H1 (cell line): ENCODE measurements around the gene OXSR1. TPM values are rescaled to one million over a fixed set of nuclear protein-coding genes. Genes with fewer than 3 reads are reported as not detected.

Experiments used
- CTCF ChIA-PET: fragments of 300-600 bp; sonication (Branson Sonifier 250); formaldehyde crosslinking; loops from one replicate; lab custom pipeline; 2021; ENCODE audit not compliant: partially characterized antibody; lab: Charles Lee
- POLR2A ChIA-PET: fragments of 300-600 bp; sonication (Branson Sonifier 250); formaldehyde crosslinking; loops from one replicate; lab custom pipeline; 2021; ENCODE audit warnings: inconsistent platforms; ENCODE audit not compliant: partially characterized antibody; lab: Charles Lee
- DNase-seq, 2 experiments: peaks; one replicate each; pipeline versions ENCODE4 v3.0.0 to v3.0.0-alpha.2; 2010 to 2022; ENCODE audit warnings: low spot score in 2 of 2, low read depth in 1 of 2, mixed read lengths in 1 of 2
- FAIRE-seq: peaks from 2 replicates; lab custom pipeline; 2011; peaks lifted over from hg19 to GRCh38; lab: Jason Lieb, UNC
- H2AFZ ChIP-seq: 2 replicates; pipeline ENCODE4 v1.8.1; 2012; ENCODE audit warnings: low read length, inconsistent platforms
- H2AK5ac ChIP-seq: 2 replicates; pipeline ENCODE4 v1.6.1; 2013; ENCODE audit warnings: low read depth, low read length
- H2BK120ac ChIP-seq: replicated peaks from 2 replicates; pipeline ENCODE3; 2013; ENCODE audit warnings: low read depth, low read length, inconsistent platforms
- H2BK12ac ChIP-seq: 2 replicates; pipeline ENCODE4 v1.6.1; 2013; ENCODE audit warnings: low read depth, low read length
- H2BK15ac ChIP-seq: 2 replicates; pipeline ENCODE4 v1.6.1; 2013; ENCODE audit warnings: low read length
- H2BK20ac ChIP-seq: 2 replicates; pipeline ENCODE4 v1.6.1; 2013; ENCODE audit warnings: low read length
- H2BK5ac ChIP-seq: 2 replicates; pipeline ENCODE4 v1.6.1; 2013; ENCODE audit warnings: low read depth, low read length
- H3K14ac ChIP-seq: 2 replicates; pipeline ENCODE4 v1.6.1; 2013; ENCODE audit warnings: inconsistent platforms; ENCODE audit not compliant: insufficient read length
- H3K18ac ChIP-seq: 2 replicates; pipeline ENCODE4 v1.6.1; 2013; ENCODE audit warnings: low read length; ENCODE audit errors: extremely low read depth
- H3K23ac ChIP-seq: 2 replicates; pipeline ENCODE4 v1.6.1; 2013; ENCODE audit warnings: inconsistent platforms; ENCODE audit not compliant: insufficient read length
- H3K23me2 ChIP-seq: 2 replicates; pipeline ENCODE4 v1.6.1; 2013; ENCODE audit warnings: low read depth, low read length
- H3K27ac ChIP-seq: 2 replicates; pipeline ENCODE4 v1.6.1; 2011; ENCODE audit warnings: low read depth, low read length, inconsistent platforms
- H3K27me3 ChIP-seq, 4 experiments: replicated peaks in 1 of 4; 1 replicate in 1 of 4; 2 replicates in 3 of 4; pipeline versions ENCODE4 v1.6.1 to v1.8.1; 2011 to 2013; ENCODE audit warnings: low read length in 3 of 4, mild to moderate bottlenecking in 3 of 4, inconsistent platforms in 2 of 4, mixed read lengths in 2 of 4, moderate library complexity in 1 of 4; ENCODE audit not compliant: control insufficient read depth in 3 of 4, insufficient read depth in 3 of 4; ENCODE audit errors: extremely low read depth in 1 of 4
- H3K36me3 ChIP-seq, 4 experiments: 2 replicates each; pipeline versions ENCODE4 v1.6.1 to v1.8.1; 2011 to 2013; ENCODE audit warnings: mild to moderate bottlenecking in 4 of 4, low read length in 3 of 4, moderate library complexity in 2 of 4, control low read depth in 1 of 4, inconsistent platforms in 1 of 4; ENCODE audit not compliant: insufficient read depth in 4 of 4, control insufficient read depth in 2 of 4
- H3K4ac ChIP-seq: replicated peaks from 2 replicates; pipeline ENCODE3; 2013; ENCODE audit warnings: low read length, low read depth, mixed read lengths, inconsistent platforms; ENCODE audit not compliant: insufficient read length
- H3K4me1 ChIP-seq, 4 experiments: replicated peaks in 1 of 4; 1 replicate in 1 of 4; 2 replicates in 3 of 4; pipeline versions ENCODE4 v1.6.1 to v1.8.1; 2011 to 2013; ENCODE audit warnings: low read length in 3 of 4, inconsistent platforms in 2 of 4, mixed read lengths in 1 of 4; ENCODE audit not compliant: insufficient read depth in 4 of 4, control insufficient read depth in 3 of 4
- H3K4me2 ChIP-seq, 2 experiments: 2 replicates each; pipeline versions ENCODE4 v1.6.1 to v1.8.1; 2011 to 2013; ENCODE audit warnings: low read depth in 2 of 2, low read length in 2 of 2, control low read depth in 1 of 2, inconsistent platforms in 1 of 2, mild to moderate bottlenecking in 1 of 2; ENCODE audit not compliant: insufficient read depth in 1 of 2
- H3K4me3 ChIP-seq, 4 experiments: fragments of 200-600, 300-600 bp in 1 of 4; sonication (generic), shearing (Covaris generic), sonication (Bioruptor Twin) in 1 of 4; 2 replicates each; pipeline versions ENCODE4 v1.5.1 to v1.8.1; 2011 to 2016; ENCODE audit warnings: low read length in 4 of 4, low read depth in 3 of 4, control low read depth in 2 of 4, inconsistent platforms in 2 of 4, mild to moderate bottlenecking in 2 of 4, mixed read lengths in 1 of 4, moderate library complexity in 1 of 4; ENCODE audit not compliant: insufficient read depth in 2 of 4; ENCODE audit errors: extremely low read depth in 1 of 4
- H3K56ac ChIP-seq: replicated peaks from 2 replicates; pipeline ENCODE3; 2013; ENCODE audit warnings: low read depth, mild to moderate bottlenecking, mixed read lengths, low read length, inconsistent platforms; ENCODE audit not compliant: insufficient read length
- H3K79me1 ChIP-seq: 2 replicates; pipeline ENCODE4 v1.6.1; 2013; ENCODE audit warnings: low read depth, low read length, control low read depth
- H3K79me2 ChIP-seq, 2 experiments: 2 replicates each; pipeline versions ENCODE4 v1.6.1 to v1.8.1; 2012 to 2013; ENCODE audit warnings: low read length in 2 of 2, mild to moderate bottlenecking in 2 of 2, inconsistent platforms in 1 of 2; ENCODE audit not compliant: insufficient read depth in 2 of 2, control insufficient read depth in 1 of 2
- H3K9ac ChIP-seq, 4 experiments: replicated peaks in 1 of 4; 1 replicate in 1 of 4; 2 replicates in 3 of 4; pipeline versions ENCODE4 v1.6.1 to v1.8.1; 2011 to 2013; ENCODE audit warnings: low read depth in 3 of 4, low read length in 3 of 4, control low read depth in 2 of 4, mild to moderate bottlenecking in 2 of 4, moderate library complexity in 2 of 4, inconsistent platforms in 1 of 4; ENCODE audit errors: extremely low read depth in 1 of 4
- H3K9me3 ChIP-seq, 2 experiments: 2 replicates each; pipeline versions ENCODE4 v1.6.1 to v1.8.1; 2012 to 2013; ENCODE audit warnings: mild to moderate bottlenecking in 2 of 2, moderate library complexity in 2 of 2, control low read depth in 1 of 2, inconsistent platforms in 1 of 2, low read depth in 1 of 2, low read length in 1 of 2, mixed read lengths in 1 of 2; ENCODE audit not compliant: insufficient read depth in 2 of 2
- H4K20me1 ChIP-seq, 2 experiments: replicated peaks in 1 of 2; 2 replicates each; pipeline versions ENCODE3 to v1.8.1; 2011 to 2013; ENCODE audit warnings: inconsistent platforms in 2 of 2, low read length in 2 of 2, mild to moderate bottlenecking in 1 of 2; ENCODE audit not compliant: insufficient read depth in 2 of 2, control insufficient read depth in 1 of 2
- H4K5ac ChIP-seq: 2 replicates; pipeline ENCODE4 v1.6.1; 2013; ENCODE audit warnings: low read length, low read depth, mixed read lengths, inconsistent platforms; ENCODE audit not compliant: insufficient read length
- H4K8ac ChIP-seq: 2 replicates; pipeline ENCODE4 v1.8.0; 2013; ENCODE audit warnings: mild to moderate bottlenecking, moderate library complexity, low read length, inconsistent platforms; ENCODE audit not compliant: insufficient read depth; ENCODE audit errors: extremely low read depth
- H4K91ac ChIP-seq: replicated peaks from 2 replicates; pipeline ENCODE3; 2013; ENCODE audit warnings: low read length, mixed read lengths, inconsistent platforms; ENCODE audit not compliant: insufficient read length
- CBX8 ChIP-seq: fragments of 300-800, 300-1000 bp; sonication (generic); IDR thresholded peaks from 2 replicates; pipeline ENCODE4 v1.7.1; 2016; ENCODE audit warnings: low read depth, low read length, borderline replicate concordance
- CEBPB ChIP-seq: IDR thresholded peaks from 2 replicates; pipeline ENCODE4 v1.6.1; 2012; ENCODE audit warnings: low read depth, low read length
- CHD1 ChIP-seq: IDR thresholded peaks from 2 replicates; pipeline ENCODE4 v1.6.1; 2012; ENCODE audit warnings: low read depth, low read length, improper control_type of control experiment
- CREB1 ChIP-seq: IDR thresholded peaks from 2 replicates; pipeline ENCODE4 v1.6.1; 2012; ENCODE audit warnings: inconsistent platforms
- HDAC2 ChIP-seq, 2 experiments: fragments of 300-600 bp in 1 of 2; sonication (generic) in 1 of 2; IDR thresholded peaks; 2 replicates each; pipeline ENCODE4 v1.6.1; 2011 to 2012; ENCODE audit warnings: low read depth in 2 of 2, low read length in 2 of 2, mild to moderate bottlenecking in 2 of 2, moderate library complexity in 2 of 2, borderline replicate concordance in 1 of 2, inconsistent platforms in 1 of 2
- RNF2 ChIP-seq: fragments of 200-900, 300-1000 bp; sonication (generic); IDR thresholded peaks from 2 replicates; pipeline ENCODE4 v1.7.1; 2016; ENCODE audit warnings: borderline replicate concordance, low read depth, mild to moderate bottlenecking, antibody characterized with exemption, low read length; ENCODE audit not compliant: poor library complexity, severe bottlenecking; ENCODE audit errors: missing control alignments
- RXRA ChIP-seq: IDR thresholded peaks from 2 replicates; pipeline ENCODE4 v1.6.1; 2011; ENCODE audit warnings: low read depth, mild to moderate bottlenecking, low read length, moderate library complexity; ENCODE audit not compliant: insufficient read depth
- WGBS, 2 experiments: shearing (Covaris generic) in 1 of 2; methylation state at CpG; one replicate each; pipeline versions ENCODE4 v1.1.6 to v1.1.7; 2013 to 2015; ENCODE audit warnings: low lambda C conversion rate in 2 of 2, mixed read lengths in 2 of 2, inconsistent platforms in 1 of 2, low coverage in 1 of 2, missing lambda C conversion rate in 1 of 2; ENCODE audit not compliant: insufficient replicate concordance in 2 of 2, insufficient coverage in 1 of 2, insufficient read length in 1 of 2; ENCODE audit errors: extremely low coverage in 1 of 2, missing lambda C conversion rate in 1 of 2; 5-methylcytosine and 5-hydroxymethylcytosine counted together
- polyA plus RNA-seq, 7 experiments: library from polyadenylated mRNA; depleted of rRNA in 3 of 7; stranded (reverse) in 5 of 7; unstranded in 2 of 7; fragments of >200 nt in 5 of 7; fragments of 200-250 nt in 2 of 7; gene quantifications; 1 replicate in 5 of 7; 2 replicates in 1 of 7; 4 replicates in 1 of 7; pipeline versions ENCODE4 v1.2.1 to v1.2.3, GENCODE V29; 2011 to 2013; ENCODE audit warnings: missing spikeins in 2 of 7, mixed read lengths in 2 of 7
- total RNA-seq: library from RNA; stranded (reverse); fragmentation: NEBNext Ultra II Directional; extraction: Animal tissue kit (Norgen Biotek cat#: 25700); gene quantifications from 2 replicates; pipeline ENCODE4 v1.2.1, GENCODE V29; 2021

The OXSR1 gene
- total and polyA plus RNA-seq, 2 of the 8 experiments (the other 6 are each of a cell fraction or from before 2014, with no cell fraction given) = 25.1 to 47.0 TPM

DNA sequence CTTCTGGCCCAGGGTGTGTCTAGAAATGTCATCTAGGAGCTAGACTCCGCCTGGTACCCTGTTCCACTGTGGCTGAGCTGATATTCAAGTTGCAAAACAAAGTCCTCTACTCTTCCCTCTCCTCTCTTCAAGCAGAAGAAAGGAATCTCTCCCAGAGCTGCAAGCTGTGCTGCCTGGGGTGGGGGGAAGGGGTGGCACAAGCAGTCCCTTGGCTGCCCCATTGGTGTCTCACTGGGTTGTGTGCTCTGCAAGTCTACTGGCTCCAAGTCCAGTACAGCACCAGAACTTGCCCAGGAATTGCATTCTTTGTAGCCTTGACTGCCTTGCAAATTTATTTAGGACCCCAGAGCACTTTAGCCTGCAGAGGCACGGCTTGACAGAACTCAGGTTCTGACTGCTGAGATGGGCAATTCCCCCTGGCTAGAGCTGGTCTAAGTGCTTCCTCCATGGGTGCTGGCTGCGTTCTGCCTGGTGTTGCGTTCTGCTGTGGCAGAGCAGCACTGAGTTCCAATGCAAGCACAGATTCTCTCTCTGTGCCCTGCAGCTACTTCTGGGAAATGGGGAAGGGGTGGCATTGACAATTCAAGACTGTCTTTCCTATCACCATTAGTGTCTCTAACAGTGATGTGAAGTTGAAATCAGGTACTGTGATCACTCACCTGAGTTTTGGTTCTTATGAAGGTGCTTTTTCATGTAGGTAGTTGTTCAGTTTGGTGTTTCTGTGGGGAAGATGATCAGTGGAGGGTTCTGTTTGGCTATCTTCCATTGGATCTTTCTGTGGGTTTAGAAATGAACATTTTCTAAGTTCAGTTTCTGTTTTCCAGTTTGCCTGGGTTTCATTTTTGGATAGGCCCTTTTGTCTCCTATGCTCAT is 39.5 kb downstream of the OXSR1 start:
- Histone ChIP-seq H3K56ac (no peak overlapping the region), H2BK20ac (no peak overlapping the region), H3K36me3 (peaks cover 0 to 2% (median under 1%) of the 10 kb centered on the region in 4 experiments; a peak in 4 of 8 replicates), H2BK12ac (no peak overlapping the region), H2AK5ac (no peak overlapping the region), H3K4me1 (peaks cover 0 to 2% (median 0%) of the 10 kb centered on the region in 4 experiments; a peak in 1 of 7 replicates), H4K91ac (no peak overlapping the region), H4K8ac (no peak overlapping the region), H2BK5ac (0 out of 2 replicates have a peak overlapping the region, but pooled peaks have one; percentile 16), H3K18ac (no peak overlapping the region; the same call in 1 of the 2 replicates), H2BK15ac (no peak overlapping the region), H3K23me2 (no peaks in the 10 kb centered on the region), H3K23ac (no peak overlapping the region), H3K4ac (no peak overlapping the region), H3K79me2 (peaks cover 0 to 8% of the 10 kb centered on the region in 2 experiments; a peak in 1 of 4 replicates), H3K14ac (no peak overlapping the region), H2BK120ac (no peak overlapping the region), H3K27ac (no peak overlapping the region), H3K4me3 (no peak overlapping the region)
- CTCF ChIA-PET = interaction anchor here (0.5 to 1.5 kb wide), 8 partner anchors 19 to 1176 kb away, joined by 3 read pairs; partner anchors contain the start of gene OXSR1
- no peak for DNase-seq
- 97% methylated on average over 4 of the region's 4 CpGs; no CpG with 5 or more reads in 1 of the 2 experiments for WGBS, 2 experiments
- TF ChIP-seq HDAC2 (IDR thresholded peaks at IDR 0.05; ENCODE audit: borderline replicate concordance in 1 of 2, low read depth in 2 of 2, low read length in 2 of 2) (no peak), RNF2 (no peak), RXRA (no peak), CREB1 (no peak), CHD1 (no peak), CEBPB (no peak), CBX8 (no peak)
- TF ChIP-seq, all 59 proteins: peak for 0
- POLR2A ChIA-PET = no interaction called here
- Histone ChIP-seq H3K27me3 (no peaks in the 10 kb centered on the region), H3K9ac (no peak overlapping the region), H2AFZ (no peak overlapping the region), H3K9me3 (no peaks in the 10 kb centered on the region), H4K20me1 (peaks cover 4 to 10% of the 10 kb centered on the region in 2 experiments), H4K5ac (no peak overlapping the region), H3K4me2 (no peak overlapping the region; a peak in 1 of 4 replicates), H3K79me1 (peaks cover 6% of the 10 kb centered on the region)
- no peak for FAIRE-seq
